ENCODE measurements around the gene NT5C3B.

- TF ChIP-seq CTCF (IDR thresholded peaks at IDR 0.05) (no peak), POLR2AphosphoS5 (IDR thresholded peaks at IDR 0.05; ENCODE audit: low read depth, low read length) (no peak), TCF7L2 (IDR thresholded peaks at IDR 0.05; ENCODE audit: low read depth, low read length) (no peak), SIN3A (IDR thresholded peaks at IDR 0.05; ENCODE audit: borderline replicate concordance, insufficient read depth, low read depth, low read length) (no peak)
- TF ChIP-seq, protein P1, sequence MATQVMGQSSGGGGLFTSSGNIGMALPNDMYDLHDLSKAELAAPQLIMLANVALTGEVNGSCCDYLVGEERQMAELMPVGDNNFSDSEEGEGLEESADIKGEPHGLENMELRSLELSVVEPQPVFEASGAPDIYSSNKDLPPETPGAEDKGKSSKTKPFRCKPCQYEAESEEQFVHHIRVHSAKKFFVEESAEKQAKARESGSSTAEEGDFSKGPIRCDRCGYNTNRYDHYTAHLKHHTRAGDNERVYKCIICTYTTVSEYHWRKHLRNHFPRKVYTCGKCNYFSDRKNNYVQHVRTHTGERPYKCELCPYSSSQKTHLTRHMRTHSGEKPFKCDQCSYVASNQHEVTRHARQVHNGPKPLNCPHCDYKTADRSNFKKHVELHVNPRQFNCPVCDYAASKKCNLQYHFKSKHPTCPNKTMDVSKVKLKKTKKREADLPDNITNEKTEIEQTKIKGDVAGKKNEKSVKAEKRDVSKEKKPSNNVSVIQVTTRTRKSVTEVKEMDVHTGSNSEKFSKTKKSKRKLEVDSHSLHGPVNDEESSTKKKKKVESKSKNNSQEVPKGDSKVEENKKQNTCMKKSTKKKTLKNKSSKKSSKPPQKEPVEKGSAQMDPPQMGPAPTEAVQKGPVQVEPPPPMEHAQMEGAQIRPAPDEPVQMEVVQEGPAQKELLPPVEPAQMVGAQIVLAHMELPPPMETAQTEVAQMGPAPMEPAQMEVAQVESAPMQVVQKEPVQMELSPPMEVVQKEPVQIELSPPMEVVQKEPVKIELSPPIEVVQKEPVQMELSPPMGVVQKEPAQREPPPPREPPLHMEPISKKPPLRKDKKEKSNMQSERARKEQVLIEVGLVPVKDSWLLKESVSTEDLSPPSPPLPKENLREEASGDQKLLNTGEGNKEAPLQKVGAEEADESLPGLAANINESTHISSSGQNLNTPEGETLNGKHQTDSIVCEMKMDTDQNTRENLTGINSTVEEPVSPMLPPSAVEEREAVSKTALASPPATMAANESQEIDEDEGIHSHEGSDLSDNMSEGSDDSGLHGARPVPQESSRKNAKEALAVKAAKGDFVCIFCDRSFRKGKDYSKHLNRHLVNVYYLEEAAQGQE (IDR thresholded peaks at IDR 0.05; ENCODE audit: insufficient read depth in 1 of 2, low read depth in 2 of 2, low read length in 1 of 2): no peak
Measured at GRCh38 chr17:41844971-41845370, 8.9 kb upstream of the NT5C3B start.
